BLaER1 treated with 17β-estradiol and CSF1 and Interleukin-3, amounts not matched to agents 10 nM and 100 nM (cell line): ENCODE results near the gene MRPS18A.
"Not testable (repeated sequence)": the region's sequence is repeated elsewhere in the genome, so short reads cannot be mapped to it uniquely, and the experiment has no call there.

Source experiments
- H3K27ac ChIP-seq, 11 experiments: shearing (Covaris generic); formaldehyde crosslinking; 2 replicates each; pipeline ENCODE4 v1.8.1; 2022
- H3K27me3 ChIP-seq, 11 experiments: shearing (Covaris generic); formaldehyde crosslinking; 2 replicates each; pipeline ENCODE4 v1.8.1; 2022
- H3K36me3 ChIP-seq, 11 experiments: shearing (Covaris generic); formaldehyde crosslinking; 2 replicates each; pipeline ENCODE4 v1.8.1; 2022
- H3K4me1 ChIP-seq, 10 experiments: shearing (Covaris generic); formaldehyde crosslinking; 2 replicates each; pipeline ENCODE4 v1.8.1; 2022
- H3K4me2 ChIP-seq, 11 experiments: shearing (Covaris generic); formaldehyde crosslinking; 2 replicates each; pipeline ENCODE4 v1.8.1; 2022
- H3K4me3 ChIP-seq, 10 experiments: shearing (Covaris generic); formaldehyde crosslinking; 2 replicates each; pipeline ENCODE4 v1.8.1; 2022
- H3K9ac ChIP-seq, 11 experiments: shearing (Covaris generic); formaldehyde crosslinking; 2 replicates each; pipeline ENCODE4 v1.8.1; 2022
- H3K9me3 ChIP-seq, 11 experiments: shearing (Covaris generic); formaldehyde crosslinking; replicated peaks in 1 of 11; 2 replicates each; pipeline ENCODE4 v1.8.1; 2022
- H4K20me1 ChIP-seq, 11 experiments: shearing (Covaris generic); formaldehyde crosslinking; 2 replicates each; pipeline ENCODE4 v1.8.1; 2022
- Cebpa-rat ChIP-seq, 11 experiments: shearing (Covaris generic); IDR thresholded peaks; 2 replicates each; pipeline ENCODE4 v1.8.1; 2022

Gene MRPS18A

GRCh38 chr6:43644940-43645612 is 42.5 kb downstream of the MRPS18A start, which contains the start of gene RSPH9:
Gene RSPH9, plus strand, starts transcription at chr6:43645036. Its CDS starts 63 bp downstream, at chr6:43645099.
- H3K9me3 ChIP-seq, result no peaks in the 10 kb centered on the region
- TF ChIP-seq Cebpa-rat (IDR thresholded peaks at IDR 0.05), result no peak
- H3K9ac ChIP-seq, result no peak within 1 kb of the TSS
- H3K36me3 ChIP-seq, result peaks cover 27 to 48% (median 36%) of the 10 kb centered on the region in 11 experiments
- no peak within 1 kb of the TSS for H3K27ac ChIP-seq
- H3K4me1 ChIP-seq, result peaks cover 6 to 26% (median 15%) of the 10 kb centered on the region in 10 experiments; a peak in 19 of 20 replicates
- H4K20me1 ChIP-seq, result peaks cover 20 to 49% (median 42%) of the 10 kb centered on the region in 11 experiments; a peak in 21 of 22 replicates
- no peak within 1 kb of the TSS for H3K4me3 ChIP-seq
- no peaks in the 10 kb centered on the region for H3K27me3 ChIP-seq
- peak within 1 kb of the TSS in 2 of 11 experiments; percentile 15 to 24; a peak in 3 of 22 replicates for H3K4me2 ChIP-seq

GRCh38 chr6:43639984-43640800 is 47.4 kb downstream of the MRPS18A start:
- H3K9me3 ChIP-seq, result no peaks in the 10 kb centered on the region
- peak overlapping the region in 8 of 11 experiments; percentile 3 to 55 (median 24); a peak in 9 of 22 replicates for H3K9ac ChIP-seq
- peaks cover 59 to 83% (median 72%) of the 10 kb centered on the region in 11 experiments for H3K36me3 ChIP-seq
- no peak for TF ChIP-seq Cebpa-rat (IDR thresholded peaks at IDR 0.05)
- H3K4me3 ChIP-seq, result peak overlapping the region in 2 of 10 experiments; percentile 15 to 32; a peak in 3 of 20 replicates
- H3K27me3 ChIP-seq, result no peaks in the 10 kb centered on the region
- peaks cover 36 to 85% (median 66%) of the 10 kb centered on the region in 11 experiments; a peak in 21 of 22 replicates for H4K20me1 ChIP-seq
- H3K27ac ChIP-seq, result peak overlapping the region in 9 of 11 experiments; percentile 37 to 78 (median 67); a peak in 18 of 22 replicates
- peaks cover 47 to 64% (median 55%) of the 10 kb centered on the region in 10 experiments for H3K4me1 ChIP-seq
- H3K4me2 ChIP-seq, result peak overlapping the region; percentile 7 to 98 (median 91); a peak in 20 of 22 replicates

- Histone ChIP-seq H3K36me3 (peaks cover 42 to 49% (median 48%) of the 10 kb centered on the region in 11 experiments), H3K4me2 (peak overlapping the region; percentile 85 to 98 (median 94)), H3K9me3 (no peaks in the 10 kb centered on the region), H3K9ac (peak overlapping the region; percentile 85 to 94 (median 92)), H3K4me1 (peaks cover 69 to 93% (median 83%) of the 10 kb centered on the region in 10 experiments), H3K27ac (peak overlapping the region; percentile 82 to 98 (median 92)), H3K4me3 (peak overlapping the region; percentile 72 to 90 (median 88)), H4K20me1 (peaks cover 13 to 50% (median 37%) of the 10 kb centered on the region in 11 experiments; a peak in 21 of 22 replicates), H3K27me3 (no peaks in the 10 kb centered on the region)
- TF ChIP-seq Cebpa-rat (IDR thresholded peaks at IDR 0.05), result no peak
These were observed 51.3 kb downstream of the MRPS18A start for GRCh38 chr6:43636308-43636659.

- no peaks in the 10 kb centered on the region for H3K9me3 ChIP-seq
- H3K4me2 ChIP-seq, result peak within 1 kb of the TSS; percentile 85 to 98 (median 94)
- H3K27ac ChIP-seq, result peak within 1 kb of the TSS; percentile 82 to 98 (median 92)
- H3K9ac ChIP-seq, result peak within 1 kb of the TSS; percentile 85 to 94 (median 92)
- H3K27me3 ChIP-seq, result no peaks in the 10 kb centered on the region
- peaks cover 73 to 93% (median 84%) of the 10 kb centered on the region in 10 experiments for H3K4me1 ChIP-seq
- peaks cover 35 to 43% (median 42%) of the 10 kb centered on the region in 11 experiments for H3K36me3 ChIP-seq
- peak within 1 kb of the TSS; percentile 72 to 90 (median 88) for H3K4me3 ChIP-seq
- TF ChIP-seq Cebpa-rat (IDR thresholded peaks at IDR 0.05), result no peak
- H4K20me1 ChIP-seq, result peaks cover 9 to 43% (median 30%) of the 10 kb centered on the region in 11 experiments; a peak in 17 of 22 replicates
These were observed 51.9 kb downstream of the MRPS18A start, which contains the start of gene MAD2L1BP for GRCh38 chr6:43635387-43636307. Gene MAD2L1BP, plus strand, starts transcription at chr6:43635840. Its CDS starts 36 bp downstream, at chr6:43635876.

DNA sequence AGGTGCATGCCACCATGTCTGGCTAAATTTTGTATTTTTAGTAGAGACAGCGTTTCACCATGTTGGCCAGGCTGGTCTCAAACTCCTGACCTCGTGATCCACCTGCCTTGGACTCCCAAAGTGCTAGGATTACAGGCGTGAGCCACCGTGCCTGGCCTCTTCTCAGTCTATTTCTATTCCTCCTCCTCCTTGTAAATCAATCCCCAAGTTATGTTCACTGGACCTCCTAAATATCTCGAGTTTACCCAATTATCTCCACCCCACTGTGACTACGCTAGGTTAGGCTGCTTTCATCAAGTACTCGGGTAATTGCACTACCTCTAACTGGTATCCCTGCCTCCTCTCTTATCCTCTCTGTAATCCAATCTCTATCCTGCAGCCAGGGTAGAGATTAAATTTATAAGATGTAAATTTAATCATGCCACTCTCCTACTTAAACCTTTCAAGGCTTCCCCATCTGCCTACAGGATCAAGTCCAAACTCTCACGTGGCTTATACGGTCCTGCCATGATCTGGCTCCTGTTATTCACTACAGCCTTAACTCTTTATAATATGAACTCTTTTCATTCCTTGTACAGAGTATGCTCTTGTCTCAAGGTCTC is 52.8 kb downstream of the MRPS18A start:
- H3K4me1 ChIP-seq, result peaks cover 71 to 90% (median 81%) of the 10 kb centered on the region in 10 experiments
- H3K9me3 ChIP-seq, result no peaks in the 10 kb centered on the region
- no peak for TF ChIP-seq Cebpa-rat (IDR thresholded peaks at IDR 0.05)
- peak overlapping the region; percentile 85 to 98 (median 94) for H3K4me2 ChIP-seq
- H3K4me3 ChIP-seq, result peak overlapping the region in 3 of 10 experiments; percentile 79 to 88 (median 88); a peak in 5 of 20 replicates
- peaks cover 4 to 35% (median 22%) of the 10 kb centered on the region in 11 experiments; a peak in 17 of 22 replicates for H4K20me1 ChIP-seq
- peak overlapping the region in 10 of 11 experiments; percentile 86 to 94 (median 92); a peak in 14 of 22 replicates for H3K9ac ChIP-seq
- peaks cover 27 to 35% (median 33%) of the 10 kb centered on the region in 11 experiments for H3K36me3 ChIP-seq
- no peaks in the 10 kb centered on the region for H3K27me3 ChIP-seq
- H3K27ac ChIP-seq, result peak overlapping the region; percentile 82 to 98 (median 92); a peak in 19 of 22 replicates

GRCh38 chr6:43633002-43633401 is 54.6 kb downstream of the MRPS18A start:
- H3K9ac ChIP-seq, H3K4me3 ChIP-seq, H3K27me3 ChIP-seq, H3K9me3 ChIP-seq: not testable (repeated sequence)
- peaks cover 11 to 17% (median 16%) of the 10 kb centered on the region in 11 experiments for H3K36me3 ChIP-seq
- peak overlapping the region; percentile 23 to 96 (median 37); a peak in 17 of 22 replicates for H3K4me2 ChIP-seq
- H3K4me1 ChIP-seq, result peaks cover 57 to 77% (median 68%) of the 10 kb centered on the region in 10 experiments
- peak overlapping the region in 1 of 11 experiments; percentile 14; a peak in 2 of 22 replicates for H3K27ac ChIP-seq
- H4K20me1 ChIP-seq, result peaks cover 1 to 22% (median 8%) of the 10 kb centered on the region in 11 experiments; a peak in 14 of 22 replicates

- H3K4me2 ChIP-seq, result peak overlapping the region; percentile 77 to 99 (median 93)
- peak overlapping the region in 10 of 11 experiments; percentile 64 to 98 (median 94); a peak in 14 of 22 replicates for H3K9ac ChIP-seq
- peaks cover 59 to 79% (median 70%) of the 10 kb centered on the region in 10 experiments for H3K4me1 ChIP-seq
- H3K36me3 ChIP-seq, result peaks cover 2 to 9% (median 5%) of the 10 kb centered on the region in 11 experiments
- no peaks in the 10 kb centered on the region for H3K27me3 ChIP-seq
- H3K27ac ChIP-seq, result peak overlapping the region; percentile 78 to 99 (median 97); a peak in 21 of 22 replicates
- H3K9me3 ChIP-seq, result no peaks in the 10 kb centered on the region
- H3K4me3 ChIP-seq, result no peak overlapping the region; a peak in 1 of 20 replicates
- TF ChIP-seq Cebpa-rat (IDR thresholded peaks at IDR 0.05), result no peak
- H4K20me1 ChIP-seq, result peaks cover 0 to 24% (median 7%) of the 10 kb centered on the region in 11 experiments; a peak in 7 of 22 replicates
These were observed 56.5 kb downstream of the MRPS18A start for GRCh38 chr6:43630980-43631619.
